SK-N-SH treated with all-trans-retinoic acid at 6 μM for 48 hours (cell line): ENCODE data around the gene ECHDC3.

Experiments used
- ATAC-seq: fragments of 200-7000 bp; cut with Tn5 transposase; 3 replicates; pipeline ENCODE4 v1.9.1; 2020; ENCODE audit warnings: mild to moderate bottlenecking, moderate library complexity
- BACH2 ChIP-seq: fragments of 250-450 bp; sonication (Bioruptor Pico); IDR thresholded peaks from 2 replicates; pipeline ENCODE4 v1.9.0; 2021; ENCODE audit warnings: mild to moderate bottlenecking, borderline replicate concordance
- CREB5 ChIP-seq: fragments of 250-450 bp; sonication (Bioruptor Pico); IDR thresholded peaks from 2 replicates; pipeline ENCODE4 v1.5.1; 2020; ENCODE audit warnings: low read depth, mild to moderate bottlenecking, moderate library complexity
- CSDC2 ChIP-seq: fragments of 250-450 bp; sonication (Bioruptor Pico); IDR thresholded peaks from 2 replicates; pipeline ENCODE4 v1.5.0; 2020; ENCODE audit warnings: mild to moderate bottlenecking, moderate library complexity
- CSRNP3 ChIP-seq: fragments of 250-450 bp; sonication (Bioruptor Pico); IDR thresholded peaks from 2 replicates; pipeline ENCODE4 v1.5.1; 2021; ENCODE audit warnings: mild to moderate bottlenecking, moderate library complexity
- ESRRG ChIP-seq: fragments of 250-450 bp; sonication (Bioruptor Pico); IDR thresholded peaks from 2 replicates; pipeline ENCODE4 v1.6.1; 2021; ENCODE audit warnings: mild to moderate bottlenecking
- GLIS3 ChIP-seq: fragments of 250-450 bp; sonication (Bioruptor Pico); IDR thresholded peaks from 2 replicates; pipeline ENCODE4 v1.5.0; 2020; ENCODE audit warnings: mild to moderate bottlenecking, moderate library complexity
- ISL1 ChIP-seq: fragments of 250-450 bp; sonication (Bioruptor Pico); IDR thresholded peaks from 2 replicates; pipeline ENCODE4 v2.1.2; 2022; ENCODE audit warnings: mild to moderate bottlenecking, moderate library complexity
- OSR1 ChIP-seq: fragments of 250-450 bp; sonication (Bioruptor Pico); IDR thresholded peaks from 2 replicates; pipeline ENCODE4 v1.8.0; 2022; ENCODE audit warnings: moderate library complexity, mild to moderate bottlenecking, inconsistent platforms
- PATZ1 ChIP-seq: fragments of 250-450 bp; sonication (Bioruptor Pico); IDR thresholded peaks from 2 replicates; pipeline ENCODE4 v1.8.0; 2020; ENCODE audit warnings: mild to moderate bottlenecking, moderate library complexity, borderline replicate concordance
- POU6F1 ChIP-seq: fragments of 250-450 bp; sonication (Bioruptor Pico); IDR thresholded peaks from 2 replicates; pipeline ENCODE4 v1.8.0; 2021; ENCODE audit warnings: low read depth, mild to moderate bottlenecking, moderate library complexity, borderline replicate concordance
- RARB ChIP-seq: fragments of 250-450 bp; sonication (Bioruptor Pico); IDR thresholded peaks from 2 replicates; pipeline ENCODE4 v1.8.0; 2021; ENCODE audit warnings: mild to moderate bottlenecking, moderate library complexity
- SNAI2 ChIP-seq: fragments of 250-450 bp; sonication (Bioruptor Pico); IDR thresholded peaks from 2 replicates; pipeline ENCODE4 v1.5.0; 2020; ENCODE audit warnings: mild to moderate bottlenecking, moderate library complexity
- TCF4 ChIP-seq: fragments of 250-450 bp; sonication (Bioruptor Pico); IDR thresholded peaks from 2 replicates; pipeline ENCODE4 v1.8.0; 2021; ENCODE audit warnings: mild to moderate bottlenecking, moderate library complexity, borderline replicate concordance
- TOX ChIP-seq: fragments of 250-450 bp; sonication (Bioruptor Pico); IDR thresholded peaks from 2 replicates; pipeline ENCODE4 v1.8.0; 2021; ENCODE audit warnings: mild to moderate bottlenecking, moderate library complexity, borderline replicate concordance
- TSHZ2 ChIP-seq: fragments of 250-450 bp; sonication (Bioruptor Pico); IDR thresholded peaks from 2 replicates; pipeline ENCODE4 v1.5.0; 2020; ENCODE audit warnings: mild to moderate bottlenecking, moderate library complexity
- ZC3H10 ChIP-seq: fragments of 250-450 bp; sonication (Bioruptor Pico); IDR thresholded peaks from 2 replicates; pipeline ENCODE4 v1.5.1; 2021; ENCODE audit warnings: mild to moderate bottlenecking, moderate library complexity
- ZFP3 ChIP-seq: fragments of 250-450 bp; sonication (Bioruptor Pico); IDR thresholded peaks from 2 replicates; pipeline ENCODE4 v1.5.0; 2020; ENCODE audit warnings: mild to moderate bottlenecking, moderate library complexity
- ZNF565 ChIP-seq: fragments of 450-650 bp; formaldehyde crosslinking; conservative IDR thresholded peaks from 2 replicates; pipeline ENCODE4 v1.5.0; 2020; ENCODE audit warnings: low read depth, mild to moderate bottlenecking, moderate library complexity
- ZNF70 ChIP-seq: fragments of 450-650 bp; formaldehyde crosslinking; IDR thresholded peaks from 2 replicates; pipeline ENCODE4 v1.5.0; 2020; ENCODE audit warnings: mild to moderate bottlenecking, moderate library complexity
- ZNF8 ChIP-seq: fragments of 450-650 bp; formaldehyde crosslinking; IDR thresholded peaks from 2 replicates; pipeline ENCODE4 v1.5.0; 2020; ENCODE audit warnings: mild to moderate bottlenecking, moderate library complexity

The ECHDC3 gene

GRCh38 chr10:11701451-11702095 lies 40.6 kb upstream of the ECHDC3 start:
- TF ChIP-seq TOX (CRISPR knock-in tag), result no peak
- no peak for TF ChIP-seq TCF4 (CRISPR knock-in tag)
- no peak for TF ChIP-seq ZNF565
- no peak for TF ChIP-seq ZNF70 (CRISPR knock-in tag)
- TF ChIP-seq POU6F1, result no peak
- no peak for TF ChIP-seq CSDC2
- no peak for TF ChIP-seq PATZ1 (CRISPR knock-in tag)
- no peak for TF ChIP-seq ESRRG (CRISPR knock-in tag)
- TF ChIP-seq TSHZ2, result no peak
- TF ChIP-seq OSR1, result no peak
- no peak for TF ChIP-seq RARB (CRISPR knock-in tag)
- no peak for TF ChIP-seq SNAI2 (CRISPR knock-in tag)
- no peak for TF ChIP-seq ZFP3
- TF ChIP-seq GLIS3, result no peak
- no peak for ATAC-seq

- TF ChIP-seq RARB (CRISPR knock-in tag) (no peak), ZC3H10 (CRISPR knock-in tag) (no peak), ZNF8 (CRISPR knock-in tag) (no peak), CSDC2 (no peak), ISL1 (CRISPR knock-in tag) (no peak), TCF4 (CRISPR knock-in tag) (no peak), TOX (CRISPR knock-in tag) (no peak), CSRNP3 (CRISPR knock-in tag) (no peak), ZNF565 (no peak)
- no peak for ATAC-seq
These were observed 39.9 kb upstream of the ECHDC3 start for GRCh38 chr10:11702264-11702663.

- ATAC-seq, result no peak
These were observed 38.1 kb upstream of the ECHDC3 start for GRCh38 chr10:11704092-11704491.

More at GRCh38 chr10:11704092-11704491, 38.1 kb upstream of the ECHDC3 start:
- TF ChIP-seq TCF4 (CRISPR knock-in tag), result no peak
- TF ChIP-seq CREB5, result no peak
- TF ChIP-seq BACH2 (CRISPR knock-in tag), result no peak
- TF ChIP-seq ZNF565, result no peak
- TF ChIP-seq ISL1 (CRISPR knock-in tag), result no peak
- no peak for TF ChIP-seq CSDC2
- no peak for TF ChIP-seq ZC3H10 (CRISPR knock-in tag)
